ENCODE measurements around the gene PDZK1IP1.
"Not testable (repeated sequence)": the region's sequence is repeated elsewhere in the genome, so short reads cannot be mapped to it uniquely, and the experiment has no call there.

The PDZK1IP1 gene

GRCh38 chr1:47179988-47180563 lies 9.8 kb downstream of the PDZK1IP1 start:
- DNase-seq: no peak

- peak; percentile 27 to 55 (median 44) for DNase-seq
Measured at GRCh38 chr1:47179017-47179987, 10.5 kb downstream of the PDZK1IP1 start.

- no peak for DNase-seq
Measured at GRCh38 chr1:47178654-47179016, 11.2 kb downstream of the PDZK1IP1 start.

- DNase-seq: no peak
Measured at GRCh38 chr1:47178020-47178419, 11.8 kb downstream of the PDZK1IP1 start.

- DNase-seq: peak in 1 of 4 experiments; percentile 4
Measured at GRCh38 chr1:47175227-47175934, 14.5 kb downstream of the PDZK1IP1 start.

- no peak for DNase-seq
Measured at GRCh38 chr1:47174656-47175020, 15.2 kb downstream of the PDZK1IP1 start.

- no peak for DNase-seq
Measured at GRCh38 chr1:47172782-47173181, 17.1 kb downstream of the PDZK1IP1 start.

- no peak for DNase-seq
Measured at GRCh38 chr1:47164552-47164951, 25.3 kb downstream of the PDZK1IP1 start.

GRCh38 chr1:47161298-47162040 lies 28.4 kb downstream of the PDZK1IP1 start:
- no peak for DNase-seq

GRCh38 chr1:47160716-47161115 lies 29.1 kb downstream of the PDZK1IP1 start:
- no peak for DNase-seq

GRCh38 chr1:47157957-47158356 lies 31.9 kb downstream of the PDZK1IP1 start:
- DNase-seq: not testable (repeated sequence)

GRCh38 chr1:47156457-47156856 lies 33.4 kb downstream of the PDZK1IP1 start:
- not testable (repeated sequence) for DNase-seq

GRCh38 chr1:47149162-47149561 lies 40.7 kb downstream of the PDZK1IP1 start:
- not testable (repeated sequence) for DNase-seq

- DNase-seq: no peak
Measured at GRCh38 chr1:47147047-47147785, 42.6 kb downstream of the PDZK1IP1 start.

- not testable (repeated sequence) for DNase-seq
Measured at GRCh38 chr1:47146495-47146894, 43.3 kb downstream of the PDZK1IP1 start.

GRCh38 chr1:47143654-47144053 lies 46.2 kb downstream of the PDZK1IP1 start:
- DNase-seq: not testable (repeated sequence)

- DNase-seq: not testable (repeated sequence)
Measured at GRCh38 chr1:47140358-47140757, 49.5 kb downstream of the PDZK1IP1 start.

- no peak for DNase-seq
Measured at GRCh38 chr1:47137925-47138615, 51.8 kb downstream of the PDZK1IP1 start.

- no peak for DNase-seq
Measured at GRCh38 chr1:47137198-47137597, 52.6 kb downstream of the PDZK1IP1 start, which contains the start of gene CYP4A22. TSS of gene CYP4A22 (plus strand) at chr1:47137441. CDS start at chr1:47137486, 45 bp downstream.
